ENCODE data around the gene TRMT61A.

GRCh38 chr14:103535081-103535890 is 6.3 kb downstream of the TRMT61A start:
- TF ChIP-seq MYC (CRISPR knock-in tag; IDR thresholded peaks at IDR 0.05; ENCODE audit: borderline replicate concordance) (no peak), GTF2F1 (IDR thresholded peaks at IDR 0.05; ENCODE audit: low read length) (no peak), POLR2A (IDR thresholded peaks at IDR 0.05; ENCODE audit: insufficient read depth in 1 of 2, low read depth in 2 of 2, low read length in 2 of 2) (no peak), HNF4G (IDR thresholded peaks at IDR 0.05; ENCODE audit: borderline replicate concordance, low read depth, low read length) (no peak), HNF4G (CRISPR knock-in tag; IDR thresholded peaks at IDR 0.05; ENCODE audit: borderline replicate concordance, low read depth) (no peak), PRPF4 (IDR thresholded peaks at IDR 0.05; ENCODE audit: low read depth, low read length, poor library complexity, severe bottlenecking) (no peak), SP5 (CRISPR knock-in tag; IDR thresholded peaks at IDR 0.05; ENCODE audit: borderline replicate concordance, low read depth) (no peak)
- TF ChIP-seq, protein P1, sequence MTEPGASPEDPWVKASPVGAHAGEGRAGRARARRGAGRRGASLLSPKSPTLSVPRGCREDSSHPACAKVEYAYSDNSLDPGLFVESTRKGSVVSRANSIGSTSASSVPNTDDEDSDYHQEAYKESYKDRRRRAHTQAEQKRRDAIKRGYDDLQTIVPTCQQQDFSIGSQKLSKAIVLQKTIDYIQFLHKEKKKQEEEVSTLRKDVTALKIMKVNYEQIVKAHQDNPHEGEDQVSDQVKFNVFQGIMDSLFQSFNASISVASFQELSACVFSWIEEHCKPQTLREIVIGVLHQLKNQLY (CRISPR knock-in tag; IDR thresholded peaks at IDR 0.05), result no peak
